ENCODE measurements around the gene TCF12.
A peak's percentile ranks its signal among the peaks of the same experiment; 100 is the strongest.

TCF12 gene

DNA sequence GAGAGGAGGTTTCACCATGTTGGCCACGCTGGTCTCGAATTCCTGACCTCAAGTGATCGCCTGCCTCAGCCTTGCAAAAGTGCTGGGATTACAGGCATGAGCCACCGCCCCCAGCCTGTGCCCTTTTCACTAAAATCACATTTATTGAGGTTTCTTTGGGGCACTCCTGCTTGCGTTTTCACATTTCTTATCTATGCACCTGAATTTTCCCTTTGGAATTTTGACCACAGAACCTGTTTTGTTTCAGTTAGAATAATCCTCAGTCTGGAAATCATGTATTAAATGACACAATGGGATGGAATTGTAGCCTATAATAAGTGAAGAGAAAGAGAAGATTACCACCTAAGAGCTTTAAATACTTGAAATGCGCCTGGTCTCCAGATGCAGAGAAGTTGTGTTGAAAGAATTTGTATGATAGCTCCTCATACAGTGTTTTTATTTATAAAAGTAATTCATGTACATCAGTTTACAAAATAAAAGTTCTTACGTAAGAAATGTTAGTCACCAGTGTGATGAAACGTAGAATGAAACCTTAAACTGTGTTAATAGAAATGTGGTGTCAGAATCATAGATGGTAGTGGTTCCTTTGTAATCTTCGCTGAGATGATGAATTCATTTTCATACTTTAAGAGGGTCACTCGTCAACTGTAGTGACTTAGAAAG, 107.0 kb downstream of the TCF12 start:
- peak; percentile 19 for DNase-seq

DNA sequence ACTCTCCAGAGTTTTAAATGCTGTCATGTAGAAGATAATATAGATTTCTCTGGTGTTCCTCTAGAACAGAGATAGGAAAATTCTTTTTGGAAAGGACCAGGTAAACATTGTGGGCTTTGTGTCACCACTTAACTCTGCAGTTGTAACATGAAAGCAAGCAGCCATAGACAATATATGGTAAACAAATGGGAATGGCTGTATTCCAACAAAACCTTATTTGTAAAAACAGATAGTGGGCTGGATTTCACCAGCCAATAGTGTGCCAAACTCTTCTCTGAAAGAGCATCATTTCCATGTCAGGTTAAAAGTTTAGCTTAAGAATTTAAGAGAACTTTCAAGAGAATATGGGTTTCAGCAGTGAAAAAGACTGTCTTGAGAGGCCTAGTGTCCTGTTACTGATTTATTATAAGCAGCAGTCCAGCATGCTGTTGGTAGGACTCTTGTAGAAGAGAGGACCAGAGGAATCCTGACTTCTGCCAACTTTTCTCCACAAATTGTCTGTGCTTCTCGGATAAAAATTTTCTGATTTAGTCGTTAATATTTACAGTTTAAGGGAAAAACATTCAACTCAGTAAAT, 107.7 kb downstream of the TCF12 start:
- DNase-seq: no peak

DNA sequence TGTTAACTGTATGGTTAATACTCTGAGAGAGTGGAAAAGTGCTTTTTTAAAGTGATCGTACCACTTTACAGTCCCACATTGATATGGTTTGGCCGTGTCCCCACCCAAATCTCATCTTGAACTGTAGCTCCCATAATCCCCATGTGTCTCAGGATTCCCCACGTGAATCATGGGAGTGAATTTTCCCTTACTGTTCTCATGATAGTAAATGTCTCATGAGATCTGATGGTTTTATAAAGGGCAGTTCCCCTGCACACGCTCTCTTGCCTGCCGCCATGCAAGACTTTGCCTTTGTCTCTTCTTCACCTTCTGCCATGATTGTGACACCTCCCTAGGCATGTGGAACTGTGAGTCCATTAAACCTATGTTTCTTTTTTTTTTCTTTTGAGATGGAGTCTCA, 109.2 kb downstream of the TCF12 start:
- no peak for DNase-seq

DNA sequence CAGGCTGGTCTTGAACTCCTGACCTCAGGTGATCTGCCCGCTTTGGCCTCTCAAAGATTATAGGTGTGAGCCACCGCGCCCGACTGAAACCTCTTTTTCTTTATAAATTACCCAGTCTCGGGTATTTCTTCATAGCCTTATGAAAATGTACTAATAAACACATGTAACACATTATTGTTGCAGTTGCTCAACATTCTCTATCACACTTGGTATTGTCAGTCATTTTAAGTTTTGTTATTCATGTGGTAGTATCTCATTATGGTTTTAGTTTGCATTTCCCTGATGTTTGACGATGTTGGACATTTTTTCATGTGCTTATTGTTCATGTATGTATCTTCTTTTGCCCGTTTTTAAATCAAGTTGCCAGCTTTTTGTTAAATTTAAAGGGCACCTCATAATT, 109.7 kb downstream of the TCF12 start:
- no peak for DNase-seq

DNA sequence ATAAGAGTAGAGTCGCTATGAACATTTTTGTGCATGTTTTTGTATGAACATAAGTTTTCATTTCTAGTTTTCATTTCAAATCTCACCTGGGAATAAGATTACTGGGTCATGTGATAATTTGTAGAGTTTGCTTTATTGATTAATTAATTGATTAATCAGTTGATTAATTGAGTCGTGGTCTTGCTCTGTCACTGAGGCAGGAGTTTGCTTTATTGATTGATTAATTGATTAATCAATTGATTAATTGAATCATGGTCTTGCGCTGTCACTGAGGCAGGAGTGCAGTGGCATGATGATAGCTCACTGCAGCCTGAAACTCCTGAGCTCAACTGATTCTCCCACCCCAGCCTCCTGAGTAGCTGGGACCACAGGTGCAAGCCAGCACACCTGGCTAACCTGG, 111.6 kb downstream of the TCF12 start:
- no peak for DNase-seq

DNA sequence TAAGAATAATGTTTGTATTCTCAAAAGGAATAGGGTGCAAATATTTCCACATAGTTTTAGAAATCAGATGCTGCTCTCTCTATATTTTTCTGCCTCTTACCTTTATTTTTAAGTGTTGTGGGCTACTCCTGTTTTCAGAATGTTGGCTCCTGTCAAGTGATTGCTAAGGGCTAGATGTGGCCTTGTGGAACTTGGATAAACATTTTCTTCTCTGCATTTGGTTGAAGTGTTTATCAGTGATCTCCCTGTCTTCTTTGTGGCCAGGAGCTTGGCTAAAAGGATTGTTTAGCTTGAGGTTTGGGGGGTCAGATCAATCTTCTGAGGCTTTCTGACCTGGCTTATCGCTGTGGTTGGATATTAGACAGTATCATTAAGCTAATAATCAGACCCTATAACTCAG, 112.6 kb downstream of the TCF12 start:
- DNase-seq: peak; percentile 41

DNA sequence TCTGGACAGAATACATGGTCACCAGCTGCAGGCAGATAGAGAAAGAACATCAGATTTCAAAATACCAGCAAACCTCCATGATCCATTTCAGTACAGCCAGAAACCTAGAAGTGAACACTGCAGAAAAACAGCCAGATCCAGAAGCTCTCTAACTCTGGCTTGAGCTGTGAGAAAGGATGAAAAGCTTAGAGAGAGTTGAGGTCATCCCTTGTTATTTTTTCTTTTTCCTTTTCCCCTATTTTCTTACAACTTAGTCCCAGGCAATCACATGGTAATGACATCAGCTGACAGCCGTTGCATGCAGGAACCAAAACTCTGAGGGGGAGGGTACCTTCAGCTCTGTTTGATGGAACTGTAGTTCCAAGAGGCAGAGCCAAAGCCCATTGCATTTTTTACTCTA, 113.2 kb downstream of the TCF12 start:
- no peak for DNase-seq

DNA sequence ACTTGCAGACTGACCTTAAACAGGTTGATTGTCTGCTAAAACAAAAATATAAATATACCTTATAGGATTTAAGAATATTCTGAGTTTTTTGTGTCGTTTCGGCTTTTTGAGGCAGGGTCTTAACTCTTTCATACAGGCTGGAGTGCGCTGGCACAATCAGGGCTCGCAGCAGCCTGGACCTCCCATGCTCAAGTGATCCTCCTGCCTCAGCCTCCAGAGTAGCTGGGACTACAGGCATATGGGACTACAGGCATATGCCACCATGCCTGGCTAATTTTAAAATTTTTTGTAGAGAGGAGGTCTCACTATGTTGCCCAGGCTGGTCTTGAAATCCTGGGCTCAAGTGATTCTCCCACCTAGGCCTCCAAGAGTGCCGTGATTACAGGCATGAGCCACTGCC, 113.9 kb downstream of the TCF12 start:
- no peak for DNase-seq

DNA sequence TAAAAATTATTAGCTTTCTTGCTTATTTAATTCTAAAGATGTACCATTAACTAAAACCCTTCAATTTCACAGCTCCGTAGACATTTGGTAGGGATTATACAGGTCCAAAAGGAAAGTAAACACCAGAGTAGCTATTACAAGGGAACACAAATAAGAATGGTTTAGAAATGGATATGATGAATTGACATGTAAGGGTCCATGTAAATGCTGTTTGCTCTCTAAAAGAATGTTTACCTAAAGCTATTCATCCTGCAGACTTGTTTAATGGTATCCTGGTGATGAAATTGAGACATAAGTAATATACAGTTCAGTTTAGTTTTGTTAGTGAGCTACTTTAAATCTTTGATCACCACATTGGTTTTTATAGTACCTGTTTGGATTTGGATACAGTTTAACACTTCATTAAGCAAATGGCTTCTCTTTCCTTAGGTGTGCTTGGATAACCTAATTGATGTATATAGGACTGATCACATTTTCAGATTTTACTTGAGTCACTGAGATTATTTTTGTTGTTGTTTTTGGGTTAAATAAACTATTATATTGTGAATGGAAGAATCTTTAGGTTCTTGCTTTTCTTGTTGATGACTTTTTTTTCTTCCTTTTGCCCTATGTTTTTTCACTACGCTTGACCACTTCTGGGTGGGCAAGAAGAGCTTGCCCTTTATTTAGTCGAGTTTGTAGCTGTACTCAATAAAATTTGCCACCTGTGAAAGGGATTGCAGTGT, 115.4 kb downstream of the TCF12 start:
- DNase-seq: no peak

DNA sequence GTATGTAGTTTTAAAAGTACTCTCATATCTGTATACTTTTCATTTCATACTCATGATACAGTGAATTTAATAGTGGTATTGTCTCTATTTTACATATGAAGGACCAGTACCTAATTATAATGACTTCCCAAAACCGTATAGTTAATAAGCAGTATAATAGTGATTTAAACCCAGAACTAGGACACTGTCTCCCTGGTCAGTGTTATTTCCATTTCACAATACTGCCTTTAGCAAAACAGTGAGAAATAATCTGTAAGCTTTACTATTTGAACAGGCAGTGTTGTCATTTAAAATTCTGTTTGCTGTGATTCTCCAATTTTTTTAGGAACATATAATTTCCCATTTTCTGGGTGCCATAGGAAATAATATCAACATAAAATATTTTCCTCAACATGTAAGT, 116.2 kb downstream of the TCF12 start:
- no peak for DNase-seq

DNA sequence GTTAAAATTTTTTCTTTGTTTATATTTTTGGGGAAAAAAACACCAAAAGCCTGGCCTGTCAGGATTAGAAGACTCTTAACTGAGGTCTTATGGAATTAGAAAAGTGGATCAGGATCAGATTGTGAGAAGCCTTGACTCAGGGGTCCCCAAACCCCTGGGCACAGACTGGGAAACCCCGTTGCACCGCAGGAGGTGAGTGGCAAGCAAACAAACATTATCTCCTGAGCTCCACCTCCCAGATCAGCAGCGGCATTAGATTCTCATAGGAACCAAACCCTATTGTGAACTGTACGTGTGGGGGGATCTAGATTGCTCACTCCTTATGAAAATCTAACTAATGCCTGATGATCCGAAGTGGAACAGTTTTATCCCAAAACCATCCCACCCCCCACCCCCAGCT, 117.2 kb downstream of the TCF12 start:
- no peak for DNase-seq

DNA sequence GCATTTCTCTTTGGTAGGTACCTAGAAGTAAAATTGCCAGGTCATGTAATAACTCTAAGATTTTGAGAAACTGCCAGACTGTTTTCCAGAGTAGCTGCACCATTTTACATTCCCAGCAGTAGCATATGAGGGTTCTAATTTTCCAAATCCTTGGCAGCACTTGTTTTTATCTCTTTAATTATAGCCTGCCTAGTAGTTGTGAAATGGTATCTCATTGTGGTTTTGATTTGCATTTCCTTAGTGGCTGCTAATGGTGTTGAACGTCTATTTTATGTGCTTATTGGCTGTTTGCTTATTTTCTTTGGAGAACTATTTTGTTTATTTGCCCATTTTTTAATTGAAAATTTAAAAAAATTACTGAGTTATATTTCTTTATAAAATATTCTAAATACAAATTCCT, 117.9 kb downstream of the TCF12 start:
- DNase-seq: peak; percentile 28

DNA sequence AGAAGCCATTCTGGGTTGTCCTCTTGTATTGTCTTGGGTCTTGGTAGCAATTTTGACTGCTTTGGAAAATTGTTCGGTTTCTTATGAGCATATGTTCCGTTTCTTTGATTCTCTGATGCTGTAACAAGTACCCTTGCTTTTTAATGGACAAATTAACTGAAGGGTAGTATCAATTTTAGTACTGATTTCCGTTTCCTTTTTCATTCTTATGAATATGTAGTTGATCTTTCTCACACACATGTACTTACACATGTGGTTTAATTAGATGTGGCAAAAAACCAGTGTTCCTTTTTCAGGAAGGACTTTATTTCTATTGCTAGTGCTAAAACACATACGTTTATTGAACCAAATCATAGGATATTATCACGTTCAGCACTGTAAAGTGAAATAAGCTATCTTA, 119.1 kb downstream of the TCF12 start:
- no peak for DNase-seq

DNA sequence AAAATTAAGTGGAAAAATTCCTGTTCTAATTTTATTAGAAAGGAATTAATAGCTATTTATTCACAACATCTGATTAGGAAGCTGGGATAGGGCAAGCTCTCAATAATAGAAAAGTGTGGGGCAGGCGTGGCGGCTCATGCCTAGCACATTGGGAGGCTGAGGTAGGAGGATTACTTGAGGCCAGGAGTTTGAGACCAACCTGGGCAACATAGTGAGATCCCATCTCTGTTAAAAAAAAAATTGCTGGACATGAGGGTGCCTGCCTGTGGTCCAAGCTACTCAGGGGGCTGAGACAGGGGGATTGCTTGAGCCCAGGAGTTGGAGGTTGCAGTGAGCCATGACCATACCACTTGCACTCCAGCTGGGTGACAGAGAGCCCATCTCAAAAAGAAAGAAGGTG, 119.6 kb downstream of the TCF12 start:
- DNase-seq: no peak

DNA sequence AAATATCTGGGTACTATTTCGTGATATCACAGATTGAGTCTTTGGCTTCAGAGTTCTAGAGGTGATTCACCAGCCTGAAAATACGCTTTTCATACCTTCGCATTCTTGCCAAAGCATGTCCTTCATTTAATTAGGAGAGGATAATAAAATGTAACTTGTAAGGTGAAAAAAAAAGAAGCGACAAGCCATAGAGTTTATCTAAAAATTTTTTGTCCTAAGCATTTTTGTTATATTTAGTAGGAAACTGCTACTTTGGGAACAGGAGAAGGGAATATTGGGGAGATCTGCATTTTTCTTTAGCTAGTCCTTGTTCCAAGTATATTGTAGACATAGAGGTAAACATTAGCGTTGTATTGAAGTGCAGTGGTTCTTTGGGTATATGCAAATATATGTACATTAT, 120.1 kb downstream of the TCF12 start:
- no peak for DNase-seq

DNA sequence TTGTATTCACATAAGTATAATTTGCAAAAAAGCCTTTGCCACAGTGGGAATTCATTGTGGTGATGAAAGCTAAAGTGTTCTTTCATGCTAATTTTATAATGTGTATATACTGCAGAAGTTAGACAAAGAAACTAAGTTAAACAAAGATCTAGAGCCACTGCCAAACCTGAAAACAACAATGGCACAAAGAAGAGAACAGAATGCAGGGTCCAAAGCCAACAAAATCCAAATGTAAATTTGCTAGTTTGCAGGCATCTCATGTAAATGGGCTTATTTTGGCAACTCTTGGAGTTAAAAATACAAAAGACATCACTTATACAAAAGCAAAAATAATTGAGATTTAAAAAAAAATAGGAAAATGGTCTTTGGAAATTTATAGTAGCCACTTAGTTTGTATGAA, 123.0 kb downstream of the TCF12 start:
- DNase-seq: no peak

DNA sequence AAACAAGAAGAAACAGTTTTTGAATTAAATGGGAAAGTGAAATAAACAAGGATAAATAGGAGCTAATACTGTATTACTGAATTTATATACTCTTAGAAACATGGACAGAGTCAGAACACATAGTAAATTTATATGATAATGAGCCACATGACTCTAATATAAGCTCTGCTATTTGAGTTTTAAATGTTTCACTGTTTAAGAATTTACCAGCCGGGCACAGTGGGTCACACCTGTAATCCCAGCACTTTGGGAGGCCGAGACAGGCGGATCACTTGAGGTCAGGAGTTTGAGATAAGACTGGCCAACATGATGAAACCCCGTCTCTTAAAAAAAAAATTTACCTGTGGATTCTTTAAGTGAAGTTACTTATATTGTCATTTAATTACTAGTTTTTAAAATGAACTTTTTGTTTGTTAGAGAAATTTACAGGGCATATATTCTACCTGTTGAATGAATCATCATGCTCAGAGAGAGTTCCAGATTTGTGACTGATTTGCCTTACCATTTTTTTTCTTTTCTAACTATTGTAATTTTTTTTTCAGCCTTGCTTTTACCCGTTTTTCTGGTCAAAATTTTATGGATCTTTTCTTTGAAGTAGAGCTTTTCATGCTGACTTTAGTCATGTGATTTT, 125.7 kb downstream of the TCF12 start:
- DNase-seq: no peak

DNA sequence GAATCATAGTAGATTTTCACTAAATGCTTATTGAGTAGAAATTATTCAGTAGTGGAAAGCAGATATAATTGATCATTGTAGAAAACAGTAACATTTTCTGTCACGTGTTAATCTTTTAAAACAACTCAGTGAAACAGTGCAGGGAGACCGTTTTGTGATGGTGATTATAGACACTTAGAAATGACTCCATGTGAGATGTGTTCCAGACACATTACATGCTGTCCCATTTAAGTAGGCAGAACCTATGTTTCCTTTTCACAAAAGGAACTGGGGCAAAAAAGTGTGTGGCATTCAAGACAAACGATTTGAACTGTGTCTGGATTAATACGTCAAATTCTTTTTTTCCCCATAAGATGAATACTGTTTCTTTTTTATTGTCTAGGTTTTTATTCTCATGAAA, 126.5 kb downstream of the TCF12 start:
- no peak for DNase-seq

DNA sequence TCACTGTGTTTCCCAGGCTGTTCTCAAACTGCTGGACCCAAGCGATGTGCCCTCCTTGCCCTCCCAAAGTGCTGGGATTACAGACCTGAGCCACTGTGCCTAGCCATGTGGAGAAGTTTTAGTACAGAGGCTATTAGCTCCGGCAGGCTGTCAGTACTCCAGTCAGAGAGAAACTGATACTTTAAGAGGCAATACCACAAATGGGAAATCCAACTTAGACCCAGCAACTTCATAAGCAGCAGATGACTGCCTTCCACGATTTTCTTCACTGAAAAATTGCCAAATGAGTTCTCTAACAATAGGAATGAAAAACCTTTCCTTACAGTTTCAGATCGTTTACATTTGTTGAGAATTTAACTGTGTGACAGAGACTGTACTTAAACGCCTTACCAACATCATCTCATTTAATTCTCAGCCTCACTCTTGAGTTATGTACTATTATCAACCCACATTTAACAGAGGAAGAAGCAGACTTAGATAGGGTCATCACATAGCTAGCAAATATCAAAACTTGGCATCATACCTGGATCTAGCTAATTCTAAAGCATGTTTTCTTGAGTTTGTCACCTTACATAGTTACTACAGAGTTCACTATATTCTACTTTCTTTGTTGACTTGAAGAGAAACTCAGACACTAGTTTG, 127.4 kb downstream of the TCF12 start:
- DNase-seq: no peak

DNA sequence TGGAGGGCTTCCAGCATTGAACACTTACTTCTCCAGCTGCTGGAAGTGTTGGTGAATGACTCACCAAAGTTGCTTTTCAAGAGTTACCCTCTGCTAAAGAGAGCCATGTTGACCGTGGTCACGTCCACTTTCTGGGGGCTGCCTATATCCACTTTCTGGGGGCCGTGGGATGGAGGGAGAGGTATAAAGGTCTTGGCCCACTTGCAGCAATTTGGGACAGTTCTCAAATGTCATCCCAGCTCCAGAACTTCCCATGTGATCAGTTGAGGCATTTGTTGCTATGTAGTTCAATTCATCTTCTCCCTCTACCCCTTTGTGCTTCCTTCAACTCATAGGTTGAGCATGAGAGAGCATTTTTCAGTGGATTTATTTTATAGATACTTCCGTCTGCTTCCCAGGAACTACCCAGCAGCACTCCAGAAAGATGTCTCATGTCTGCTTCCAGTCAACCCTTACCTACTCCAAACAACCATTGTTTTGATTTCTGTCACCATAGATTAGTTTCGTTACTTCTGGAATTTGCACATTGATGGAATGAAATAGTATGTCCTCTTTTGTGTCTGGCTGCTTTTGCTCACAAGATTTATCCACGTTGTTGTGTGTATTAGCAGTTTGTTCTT, 130.6 kb downstream of the TCF12 start:
- no peak for DNase-seq

DNA sequence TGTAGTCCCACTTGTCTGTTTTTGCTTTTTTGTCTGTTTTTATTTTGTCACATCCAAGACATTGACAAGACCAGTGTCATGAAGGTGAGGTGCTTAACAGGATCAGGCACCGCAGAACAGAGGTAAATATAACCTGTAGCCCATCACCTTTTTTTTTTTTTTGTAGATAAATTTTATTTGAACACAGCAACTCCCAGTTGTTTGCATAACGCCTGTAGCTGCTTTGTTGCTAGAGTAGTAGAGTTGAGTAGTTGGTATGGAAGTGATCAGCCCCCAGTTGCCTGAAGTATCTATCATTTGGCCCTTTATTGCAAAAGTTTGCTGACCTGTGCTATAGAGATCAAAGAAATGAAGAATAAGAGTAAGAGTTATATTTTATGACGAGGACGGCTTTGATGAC, 135.0 kb downstream of the TCF12 start:
- no peak for DNase-seq

DNA sequence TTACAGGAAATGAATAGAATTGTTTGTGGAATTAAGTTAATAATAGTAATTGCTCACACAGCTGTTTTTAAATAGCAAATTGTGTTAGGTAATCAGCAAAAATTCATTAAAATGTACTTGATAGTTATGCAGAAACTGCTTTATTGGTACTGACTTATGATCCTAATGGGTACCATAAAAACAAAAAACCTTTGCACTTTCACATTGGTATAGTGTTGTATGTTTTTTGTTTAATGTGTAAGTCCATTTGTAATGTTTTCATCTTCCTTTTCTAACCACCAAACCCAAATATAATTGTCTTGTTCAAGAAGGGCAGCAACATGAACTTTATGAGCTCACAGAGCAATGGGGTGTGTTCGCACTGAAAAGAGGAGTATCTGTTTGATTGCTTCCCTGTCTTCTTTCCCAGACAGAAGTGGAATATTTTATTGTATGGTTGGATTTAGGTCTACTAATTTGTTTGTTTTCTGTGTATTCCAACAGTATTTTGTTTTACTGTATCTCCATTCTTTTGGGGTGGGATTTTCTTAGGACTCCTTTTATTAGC, 135.8 kb downstream of the TCF12 start:
- DNase-seq: no peak

DNA sequence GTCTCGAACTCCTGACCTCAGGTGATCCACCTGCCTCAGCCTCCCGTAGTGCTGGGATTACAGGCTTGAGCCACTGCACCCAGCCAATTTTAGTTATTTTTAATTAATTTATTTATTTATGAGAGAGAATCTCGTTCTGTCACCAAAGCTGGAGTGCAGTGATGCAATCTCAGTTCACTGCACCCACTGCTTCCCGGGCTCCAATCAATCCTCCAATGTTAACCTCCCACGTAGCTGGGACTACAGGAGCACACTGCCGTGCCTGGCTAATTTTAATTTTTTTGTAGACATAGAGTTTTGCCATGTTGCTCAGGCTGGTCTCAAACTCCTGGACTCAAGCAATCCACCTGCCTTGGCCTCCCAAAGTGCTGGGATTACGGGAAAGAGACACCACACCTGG, 137.9 kb downstream of the TCF12 start:
- DNase-seq: no peak
